B cell (primary cell): ENCODE results near the gene WDR7. TPM values are rescaled to one million over a fixed set of nuclear protein-coding genes. Genes with fewer than 3 reads are reported as not detected.

Experiments
- ATAC-seq: fragments of 200-7000 bp; cut with Tn5 transposase; one replicate; pipeline ENCODE4 v1.10.0; 2021; ENCODE audit warnings: low read depth, mild to moderate bottlenecking, moderate number of reproducible peaks, moderate library complexity
- CTCF ChIA-PET: fragments of 350-600 bp; sonication (Branson Sonifier 250); formaldehyde crosslinking; loops from one replicate; lab custom pipeline; 2021; ENCODE audit warnings: antibody characterized with exemption, inconsistent platforms; lab: Charles Lee
- POLR2A ChIA-PET: fragments of 350-600 bp; sonication (Branson Sonifier 250); formaldehyde crosslinking; loops from one replicate; lab custom pipeline; 2021; ENCODE audit warnings: antibody characterized with exemption; lab: Charles Lee
- DNase-seq: peaks from one replicate; pipeline ENCODE4 v3.0.0; 2013
- H2AFZ ChIP-seq: 2 replicates; pipeline ENCODE4 v1.6.1; 2012; ENCODE audit warnings: mild to moderate bottlenecking, low read depth, low read length; ENCODE audit not compliant: insufficient read depth, poor library complexity, severe bottlenecking
- H3K27ac ChIP-seq, 2 donors: 1 replicate in 1 of 2; 2 replicates in 1 of 2; pipeline ENCODE4 v1.5.1; 2012 to 2013; ENCODE audit warnings: low read length in 2 of 2, mild to moderate bottlenecking in 2 of 2, moderate library complexity in 1 of 2
- H3K27me3 ChIP-seq, 4 experiments: fragments of 200-600 bp in 1 of 4; sonication (generic) in 1 of 4; replicated peaks in 1 of 4; 1 replicate in 2 of 4; 2 replicates in 2 of 4; pipeline versions ENCODE4 v1.6.1 to v1.7.0; 2013 to 2016; ENCODE audit warnings: low read length in 3 of 4, mild to moderate bottlenecking in 2 of 4, mixed read lengths in 1 of 4, moderate library complexity in 1 of 4; ENCODE audit not compliant: insufficient read depth in 4 of 4, control insufficient read depth in 3 of 4; ENCODE audit errors: control extremely low read depth in 1 of 4
- H3K36me3 ChIP-seq, 2 experiments: replicated peaks in 1 of 2; 1 replicate in 1 of 2; 2 replicates in 1 of 2; pipeline versions ENCODE4 v1.6.1 to v1.7.1; 2013; ENCODE audit warnings: low read length in 1 of 2; ENCODE audit not compliant: insufficient read depth in 2 of 2, control insufficient read depth in 1 of 2; ENCODE audit errors: control extremely low read depth in 1 of 2, extremely low read depth in 1 of 2
- H3K4me1 ChIP-seq, 2 donors: fragments of 200-600 bp in 1 of 2; sonication (generic) in 1 of 2; 1 replicate in 1 of 2; 2 replicates in 1 of 2; pipeline versions ENCODE4 v1.5.1 to v1.6.1; 2013 to 2017; ENCODE audit warnings: low read length in 2 of 2; ENCODE audit not compliant: control insufficient read depth in 2 of 2, insufficient read depth in 2 of 2
- H3K4me2 ChIP-seq: replicated peaks from 2 replicates; pipeline ENCODE3; 2012; ENCODE audit warnings: mild to moderate bottlenecking, low read depth, low read length; ENCODE audit not compliant: poor library complexity, severe bottlenecking
- H3K4me3 ChIP-seq, 5 experiments: fragments of 200-600 bp in 1 of 5; sonication (generic) in 1 of 5; 1 replicate in 3 of 5; 2 replicates in 2 of 5; pipeline versions ENCODE4 v1.5.1 to v1.7.0; 2011 to 2016; ENCODE audit warnings: low read length in 4 of 5, mild to moderate bottlenecking in 4 of 5, low read depth in 2 of 5, control low read depth in 1 of 5, moderate library complexity in 1 of 5; ENCODE audit not compliant: insufficient read depth in 1 of 5; ENCODE audit errors: control extremely low read depth in 1 of 5, extremely low read depth in 1 of 5
- H3K79me2 ChIP-seq: fragments of 200-600 bp; sonication (generic); one replicate; pipeline ENCODE4 v1.6.0; 2016; ENCODE audit warnings: low read length; ENCODE audit not compliant: control insufficient read depth, insufficient read depth
- H3K9ac ChIP-seq: fragments of 200-600 bp; sonication (generic); 2 replicates; pipeline ENCODE4 v1.6.1; 2017; ENCODE audit warnings: mild to moderate bottlenecking, low read length, moderate library complexity
- H3K9me3 ChIP-seq, 3 donors: one replicate each; pipeline versions ENCODE4 v1.6.1 to v1.7.1; 2013; ENCODE audit warnings: low read length in 2 of 3; ENCODE audit not compliant: control insufficient read depth in 2 of 3, insufficient read depth in 1 of 3; ENCODE audit errors: control extremely low read depth in 1 of 3
- H4K20me1 ChIP-seq: 2 replicates; pipeline ENCODE4 v1.6.0; 2012; ENCODE audit warnings: mild to moderate bottlenecking, low read length; ENCODE audit not compliant: insufficient read depth, control insufficient read depth, poor library complexity, severe bottlenecking
- H3K27ac Mint-ChIP-seq: one replicate; pipeline ENCODE4 v1.8.0; 2021; ENCODE audit warnings: mixed read lengths
- H3K27me3 Mint-ChIP-seq: one replicate; pipeline ENCODE4 v1.8.0; 2021; ENCODE audit warnings: mixed read lengths
- H3K4me1 Mint-ChIP-seq: one replicate; pipeline ENCODE4 v1.8.0; 2021; ENCODE audit warnings: mixed read lengths
- H3K4me3 Mint-ChIP-seq: one replicate; pipeline ENCODE4 v1.8.0; 2021; ENCODE audit warnings: mixed read lengths
- H3K9me3 Mint-ChIP-seq: one replicate; pipeline ENCODE4 v1.8.0; 2022; ENCODE audit warnings: mixed read lengths; ENCODE audit not compliant: insufficient read depth
- CTCF ChIP-seq: fragments of 200-600 bp; IDR thresholded peaks from one replicate; pipeline ENCODE4 v1.8.0; 2022; ENCODE audit warnings: antibody characterized with exemption, mild to moderate bottlenecking
- EZH2 ChIP-seq: IDR thresholded peaks from 2 replicates; pipeline ENCODE4 v1.6.1; 2012; ENCODE audit warnings: borderline replicate concordance, low read depth, mild to moderate bottlenecking, moderate library complexity, low read length; ENCODE audit not compliant: insufficient read depth, poor library complexity, severe bottlenecking
- WGBS: methylation state at CpG from one replicate; pipeline ENCODE4 v1.1.5; 2013; ENCODE audit warnings: missing lambda C conversion rate; ENCODE audit not compliant: insufficient coverage; 5-methylcytosine and 5-hydroxymethylcytosine counted together
- intact Hi-C: fragments of 100-400 bp; cut with micrococcal nuclease; formaldehyde crosslinking; loops from one replicate; pipeline ENCODE4 v1.10.0; 2022
- polyA plus RNA-seq: library from polyadenylated mRNA; depleted of rRNA; stranded (reverse); fragments of >200 nt; gene quantifications from 2 replicates; pipeline ENCODE4 v1.2.3, GENCODE V29; 2012
- total RNA-seq, 2 donors: library from RNA; stranded (reverse); fragments of 120-200 nt in 1 of 2; gene quantifications; 1 replicate in 1 of 2; 2 replicates in 1 of 2; pipeline versions ENCODE4 v1.2.3 to v1.2.4, GENCODE V29; 2013 to 2022

Gene WDR7
- total and polyA plus RNA-seq, 2 donors (not counting 1 experiment from before 2014, with no cell fraction given) = 5.5 to 45.0 TPM

- intact Hi-C loops = no loop called here
- peaks cover 0 to 16% of the 10 kb centered on the region in 2 experiments for H3K36me3 ChIP-seq
- TF ChIP-seq CTCF = no peak
- TF ChIP-seq EZH2 = no peak
- no peaks in the 10 kb centered on the region for H4K20me1 ChIP-seq
- H3K4me3 ChIP-seq = no peak overlapping the region
- DNase-seq (no peak), ATAC-seq (no peak)
- H3K4me2 ChIP-seq = no peak overlapping the region
- Mint-ChIP-seq H3K4me3 (no peak overlapping the region), H3K27ac (no peak overlapping the region), H3K9me3 (no peaks in the 10 kb centered on the region), H3K4me1 (peaks cover 10% of the 10 kb centered on the region), H3K27me3 (no peaks in the 10 kb centered on the region)
- no CpG with 5 or more reads among the region's 2 CpGs for WGBS
- H3K27ac ChIP-seq = no peak overlapping the region
- H2AFZ ChIP-seq = no peak overlapping the region
- ChIA-PET CTCF (no interaction called here), POLR2A (no interaction called here)
- H3K27me3 ChIP-seq = no peaks in the 10 kb centered on the region
- no peaks in the 10 kb centered on the region for H3K4me1 ChIP-seq
- no peak overlapping the region for H3K9ac ChIP-seq
- H3K79me2 ChIP-seq = no peaks in the 10 kb centered on the region
- H3K9me3 ChIP-seq = no peaks in the 10 kb centered on the region
Measured at GRCh38 chr18:57026316-57026715, 375.2 kb downstream of the WDR7 start.

- peaks cover 10% of the 10 kb centered on the region for H3K4me1 Mint-ChIP-seq
- no peaks in the 10 kb centered on the region for H3K9me3 ChIP-seq
- H4K20me1 ChIP-seq = no peaks in the 10 kb centered on the region
- ATAC-seq (no peak), DNase-seq (no peak)
- no peaks in the 10 kb centered on the region for H3K79me2 ChIP-seq
- no peak overlapping the region for H3K4me3 ChIP-seq
- no peak overlapping the region for H3K9ac ChIP-seq
- H3K27ac Mint-ChIP-seq = no peak overlapping the region
- TF ChIP-seq CTCF = no peak
- no peak for TF ChIP-seq EZH2
- H3K4me1 ChIP-seq = no peaks in the 10 kb centered on the region
- peaks cover 0 to 16% of the 10 kb centered on the region in 2 experiments for H3K36me3 ChIP-seq
- WGBS = 91% methylated on average over 12 of the region's 15 CpGs
- no peaks in the 10 kb centered on the region for H3K27me3 Mint-ChIP-seq
- no peak overlapping the region for H3K4me3 Mint-ChIP-seq
- no peak overlapping the region for H2AFZ ChIP-seq
- CTCF ChIA-PET = no interaction called here
- no peak overlapping the region for H3K27ac ChIP-seq
- no peak overlapping the region for H3K4me2 ChIP-seq
- intact Hi-C loops = no loop called here
- no peaks in the 10 kb centered on the region for H3K9me3 Mint-ChIP-seq
- POLR2A ChIA-PET = no interaction called here
- H3K27me3 ChIP-seq = no peaks in the 10 kb centered on the region
Measured at GRCh38 chr18:57027190-57027708, 376.1 kb downstream of the WDR7 start.
